SK-N-SH (cell line): ENCODE data around the gene KDM1A. TPM values are rescaled to one million over a fixed set of nuclear protein-coding genes. Genes with fewer than 3 reads are reported as not detected.
"Not testable (repeated sequence)": the region's sequence is repeated elsewhere in the genome, so short reads cannot be mapped to it uniquely, and the experiment has no call there.

Source experiments
- CTCF ChIA-PET: fragments of 300-600, 350-600 bp; formaldehyde crosslinking; extraction: SDS; loops from one replicate; lab custom pipeline; 2021; lab: Yijun Ruan, JAX
- POLR2A ChIA-PET: fragments of 350-600 bp; sonication (Branson Sonifier 250); formaldehyde crosslinking; extraction: SDS; loops from one replicate; lab custom pipeline; 2020; ENCODE audit warnings: antibody characterized with exemption, inconsistent platforms; lab: Yijun Ruan, JAX
- DNase-seq: peaks from one replicate; pipeline ENCODE4 v3.0.0; 2012
- H2AFZ ChIP-seq: fragments of 200-600 bp; sonication (generic); 2 replicates; pipeline ENCODE4 v1.8.1; 2016; ENCODE audit warnings: antibody characterized with exemption, mild to moderate bottlenecking, low read depth
- H3F3A ChIP-seq: fragments of 200-600 bp; sonication (generic); replicated peaks from 2 replicates; pipeline ENCODE3; 2016; ENCODE audit warnings: antibody characterized with exemption, mild to moderate bottlenecking; ENCODE audit not compliant: insufficient read depth
- H3K27ac ChIP-seq, 2 experiments: fragments of 200-500 bp in 1 of 2; fragments of 200-600 bp in 1 of 2; sonication (Bioruptor generic) in 1 of 2; sonication (generic), shearing (Covaris generic) in 1 of 2; 2 replicates each; pipeline versions ENCODE4 v1.5.1 to v1.6.1; 2014 to 2016; ENCODE audit warnings: low read depth in 2 of 2, inconsistent platforms in 1 of 2, low read length in 1 of 2, mild to moderate bottlenecking in 1 of 2, mixed read lengths in 1 of 2
- H3K27me3 ChIP-seq: fragments of 200-600 bp; sonication (generic), shearing (Covaris generic); 2 replicates; pipeline ENCODE4 v1.6.1; 2016; ENCODE audit warnings: mixed run types; ENCODE audit not compliant: insufficient read depth
- H3K36me3 ChIP-seq, 2 experiments: fragments of 200-500 bp in 1 of 2; fragments of 200-600 bp in 1 of 2; sonication (Bioruptor generic) in 1 of 2; sonication (generic) in 1 of 2; replicated peaks in 1 of 2; 2 replicates each; pipeline versions ENCODE3 to v1.5.1; 2014 to 2016; ENCODE audit warnings: low read length in 1 of 2, mild to moderate bottlenecking in 1 of 2; ENCODE audit not compliant: insufficient read depth in 2 of 2, control insufficient read depth in 1 of 2
- H3K4me1 ChIP-seq, 2 experiments: fragments of 200-500 bp in 1 of 2; fragments of 200-600 bp in 1 of 2; sonication (Bioruptor generic) in 1 of 2; sonication (generic), shearing (Covaris generic) in 1 of 2; 2 replicates each; pipeline versions ENCODE4 v1.5.1 to v1.6.1; 2014 to 2016; ENCODE audit warnings: low read depth in 1 of 2, low read length in 1 of 2, mixed run types in 1 of 2; ENCODE audit not compliant: insufficient read depth in 2 of 2, control insufficient read depth in 1 of 2
- H3K4me2 ChIP-seq: fragments of 200-600 bp; sonication (generic), shearing (Covaris generic); 2 replicates; pipeline ENCODE4 v1.6.1; 2017; ENCODE audit warnings: mixed run types
- H3K4me3 ChIP-seq, 2 experiments: fragments of 200-500 bp in 1 of 2; fragments of 200-600 bp in 1 of 2; sonication (Bioruptor generic) in 1 of 2; sonication (generic), shearing (Covaris generic) in 1 of 2; 2 replicates each; pipeline versions ENCODE4 v1.5.1 to v1.8.1; 2014 to 2016; ENCODE audit warnings: low read depth in 2 of 2, inconsistent platforms in 1 of 2, low read length in 1 of 2, mild to moderate bottlenecking in 1 of 2, mixed read lengths in 1 of 2, moderate library complexity in 1 of 2
- H3K79me2 ChIP-seq: fragments of 200-600 bp; sonication (generic); 2 replicates; pipeline ENCODE4 v1.8.1; 2017; ENCODE audit warnings: mild to moderate bottlenecking; ENCODE audit not compliant: insufficient read depth
- H3K9ac ChIP-seq: fragments of 200-600 bp; sonication (generic); 2 replicates; pipeline ENCODE4 v1.6.1; 2017; ENCODE audit warnings: mixed run types
- H3K9me2 ChIP-seq: fragments of 200-600 bp; sonication (generic); 2 replicates; pipeline ENCODE4 v1.6.1; 2017; ENCODE audit warnings: mixed run types
- H3K9me3 ChIP-seq: fragments of 200-600 bp; sonication (generic); 2 replicates; pipeline ENCODE4 v1.6.1; 2017; ENCODE audit warnings: mixed run types, mild to moderate bottlenecking, moderate library complexity
- H4K20me1 ChIP-seq: fragments of 200-600 bp; sonication (generic); 2 replicates; pipeline ENCODE4 v1.6.1; 2017; ENCODE audit warnings: mild to moderate bottlenecking, mixed run types; ENCODE audit not compliant: insufficient read depth
- CHD2 ChIP-seq: fragments of 150-350 bp; IDR thresholded peaks from 2 replicates; pipeline ENCODE4 v1.6.1; 2018; ENCODE audit warnings: low read length; ENCODE audit not compliant: partially characterized antibody
- EZH2phosphoT487 ChIP-seq: fragments of 200-600 bp; sonication (generic); IDR thresholded peaks from 2 replicates; pipeline ENCODE4 v1.6.1; 2017; ENCODE audit warnings: low read depth, mixed run types, mild to moderate bottlenecking, antibody characterized with exemption, moderate library complexity, borderline replicate concordance
- GABPA ChIP-seq: IDR thresholded peaks from 2 replicates; pipeline ENCODE4 v1.4.0; 2012; ENCODE audit warnings: low read depth, mild to moderate bottlenecking
- GATA2 ChIP-seq: sonication (generic); formaldehyde crosslinking; IDR thresholded peaks from 2 replicates; pipeline ENCODE4 v1.5.0; 2020; ENCODE audit warnings: mild to moderate bottlenecking, missing genetic modification reagents
- POLR2AphosphoS5 ChIP-seq: IDR thresholded peaks from 2 replicates; pipeline ENCODE4 v1.6.1; 2012; ENCODE audit warnings: low read depth, low read length
- SIN3A ChIP-seq: IDR thresholded peaks from 2 replicates; pipeline ENCODE4 v1.6.1; 2012; ENCODE audit warnings: low read depth, mild to moderate bottlenecking, low read length, moderate library complexity, borderline replicate concordance
- TAF1 ChIP-seq: IDR thresholded peaks from 2 replicates; pipeline ENCODE4 v1.6.1; 2012; ENCODE audit warnings: low read depth, mild to moderate bottlenecking, low read length, moderate library complexity, borderline replicate concordance
- TEAD4 ChIP-seq: IDR thresholded peaks from 2 replicates; pipeline ENCODE4 v1.4.0; 2012; ENCODE audit warnings: mild to moderate bottlenecking, borderline replicate concordance; ENCODE audit not compliant: insufficient read depth
- WGBS: methylation state at CpG from one replicate; pipeline ENCODE4 v1.1.6; 2017; ENCODE audit warnings: low lambda C conversion rate; 5-methylcytosine and 5-hydroxymethylcytosine counted together
- polyA plus RNA-seq, 3 experiments: library from polyadenylated mRNA; depleted of rRNA; stranded (reverse); fragments of >200 nt; gene quantifications; 2 replicates each; pipeline ENCODE4 v1.2.3, GENCODE V29; 2012
- TF ChIP-seq, protein P1 (sequence below): fragments of 200-600 bp; sonication (generic); IDR thresholded peaks from 2 replicates; pipeline ENCODE4 v1.6.1; 2017; ENCODE audit warnings: antibody characterized with exemption, mild to moderate bottlenecking, moderate library complexity
- TF ChIP-seq, protein P2 (sequence below): IDR thresholded peaks from 2 replicates; pipeline ENCODE4; 2012

The KDM1A gene
- polyA plus RNA-seq, 1 of the 3 experiments (the other 2 are of a cell fraction) = 71.0 TPM

DNA sequence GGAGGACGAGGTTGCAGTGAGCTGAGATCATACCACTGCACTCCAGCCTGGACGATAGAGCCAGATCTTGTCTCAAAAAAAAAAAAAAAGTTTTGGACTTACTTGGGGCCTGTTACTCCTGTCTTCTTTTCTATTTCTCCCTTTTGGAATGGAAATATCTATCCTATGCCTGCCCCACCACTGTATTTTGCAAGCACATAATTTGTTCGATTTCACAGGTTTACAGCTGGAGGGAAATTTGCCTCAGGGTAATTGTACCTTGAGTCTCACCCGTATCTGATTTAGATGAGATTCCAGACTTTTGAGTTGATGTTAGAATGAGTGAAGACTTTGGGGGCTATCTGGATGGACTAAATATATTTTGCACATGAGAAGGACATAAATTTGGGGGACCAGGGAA, 12.2 kb upstream of the KDM1A start:
- H3K9ac ChIP-seq = no peak overlapping the region
- H3K4me2 ChIP-seq = no peak overlapping the region
- DNase-seq = no peak
- no peak overlapping the region for H2AFZ ChIP-seq
- H3K4me1 ChIP-seq = no peaks in the 10 kb centered on the region
- H3K4me3 ChIP-seq = no peak overlapping the region
- H4K20me1 ChIP-seq = no peaks in the 10 kb centered on the region
- H3K27ac ChIP-seq = no peak overlapping the region
- CTCF ChIA-PET = no interaction called here
- POLR2A ChIA-PET = no interaction called here
- no peaks in the 10 kb centered on the region for H3K36me3 ChIP-seq
- 72% methylated on average over 4 of the region's 4 CpGs for WGBS
- no peaks in the 10 kb centered on the region; the same call in 1 of the 2 replicates for H3K27me3 ChIP-seq
- TF ChIP-seq, protein P1, sequence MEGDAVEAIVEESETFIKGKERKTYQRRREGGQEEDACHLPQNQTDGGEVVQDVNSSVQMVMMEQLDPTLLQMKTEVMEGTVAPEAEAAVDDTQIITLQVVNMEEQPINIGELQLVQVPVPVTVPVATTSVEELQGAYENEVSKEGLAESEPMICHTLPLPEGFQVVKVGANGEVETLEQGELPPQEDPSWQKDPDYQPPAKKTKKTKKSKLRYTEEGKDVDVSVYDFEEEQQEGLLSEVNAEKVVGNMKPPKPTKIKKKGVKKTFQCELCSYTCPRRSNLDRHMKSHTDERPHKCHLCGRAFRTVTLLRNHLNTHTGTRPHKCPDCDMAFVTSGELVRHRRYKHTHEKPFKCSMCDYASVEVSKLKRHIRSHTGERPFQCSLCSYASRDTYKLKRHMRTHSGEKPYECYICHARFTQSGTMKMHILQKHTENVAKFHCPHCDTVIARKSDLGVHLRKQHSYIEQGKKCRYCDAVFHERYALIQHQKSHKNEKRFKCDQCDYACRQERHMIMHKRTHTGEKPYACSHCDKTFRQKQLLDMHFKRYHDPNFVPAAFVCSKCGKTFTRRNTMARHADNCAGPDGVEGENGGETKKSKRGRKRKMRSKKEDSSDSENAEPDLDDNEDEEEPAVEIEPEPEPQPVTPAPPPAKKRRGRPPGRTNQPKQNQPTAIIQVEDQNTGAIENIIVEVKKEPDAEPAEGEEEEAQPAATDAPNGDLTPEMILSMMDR = no peak
- TF ChIP-seq, protein P2, sequence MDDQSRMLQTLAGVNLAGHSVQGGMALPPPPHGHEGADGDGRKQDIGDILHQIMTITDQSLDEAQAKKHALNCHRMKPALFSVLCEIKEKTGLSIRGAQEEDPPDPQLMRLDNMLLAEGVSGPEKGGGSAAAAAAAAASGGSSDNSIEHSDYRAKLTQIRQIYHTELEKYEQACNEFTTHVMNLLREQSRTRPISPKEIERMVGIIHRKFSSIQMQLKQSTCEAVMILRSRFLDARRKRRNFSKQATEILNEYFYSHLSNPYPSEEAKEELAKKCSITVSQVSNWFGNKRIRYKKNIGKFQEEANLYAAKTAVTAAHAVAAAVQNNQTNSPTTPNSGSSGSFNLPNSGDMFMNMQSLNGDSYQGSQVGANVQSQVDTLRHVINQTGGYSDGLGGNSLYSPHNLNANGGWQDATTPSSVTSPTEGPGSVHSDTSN = no peak
- TF ChIP-seq TAF1 = no peak
- TF ChIP-seq TEAD4 = no peak
- no peak for TF ChIP-seq GATA2 (CRISPR knock-in tag)
- TF ChIP-seq CHD2 = no peak
- no peak for TF ChIP-seq GABPA
- no peak for TF ChIP-seq SIN3A
- H3K9me3 ChIP-seq = no peaks in the 10 kb centered on the region
- no peaks in the 10 kb centered on the region for H3K79me2 ChIP-seq
- no peaks in the 10 kb centered on the region for H3F3A ChIP-seq
- no peaks in the 10 kb centered on the region for H3K9me2 ChIP-seq

DNA sequence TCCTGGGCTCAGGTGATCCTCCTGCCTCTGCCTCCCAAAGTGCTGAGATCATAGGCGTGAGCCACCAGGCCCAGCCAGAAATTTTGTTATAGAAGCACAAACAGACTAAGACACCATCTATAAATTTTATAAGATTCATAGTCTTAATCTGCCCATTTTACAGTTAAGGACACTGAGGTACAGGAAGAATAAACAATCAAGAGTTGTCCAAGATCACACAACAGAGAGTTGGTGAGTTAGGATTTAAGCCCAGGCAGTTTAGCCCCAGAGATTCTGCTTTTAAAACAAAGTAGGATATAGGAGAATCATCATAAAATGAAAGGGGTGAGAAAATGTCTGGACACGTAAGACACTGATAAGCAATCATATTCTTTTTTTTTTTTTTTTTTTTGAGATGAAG, 10.4 kb upstream of the KDM1A start:
- no peaks in the 10 kb centered on the region for H3F3A ChIP-seq
- H3K9ac ChIP-seq = no peak overlapping the region
- no peaks in the 10 kb centered on the region for H3K36me3 ChIP-seq
- ChIA-PET POLR2A (no interaction called here), CTCF (interaction anchor here (1.2 to 1.5 kb wide), 2 partner anchors 32 to 44 kb away, joined by 3 to 4 read pairs; no protein-coding TSS in a partner anchor)
- no peaks in the 10 kb centered on the region for H3K79me2 ChIP-seq
- H3K27me3 ChIP-seq = no peaks in the 10 kb centered on the region
- H3K27ac ChIP-seq = no peak overlapping the region
- no peaks in the 10 kb centered on the region for H3K4me1 ChIP-seq
- H3K9me2 ChIP-seq = no peaks in the 10 kb centered on the region
- no peaks in the 10 kb centered on the region for H4K20me1 ChIP-seq
- no peak for TF ChIP-seq CHD2
- no peak for TF ChIP-seq POLR2AphosphoS5
- no peak for TF ChIP-seq EZH2phosphoT487
- TF ChIP-seq TAF1 = no peak
- H2AFZ ChIP-seq = no peak overlapping the region
- WGBS = 93% methylated on average over 2 of the region's 2 CpGs
- H3K4me3 ChIP-seq = no peak overlapping the region
- H3K4me2 ChIP-seq = no peak overlapping the region
- DNase-seq = no peak
- H3K9me3 ChIP-seq = no peaks in the 10 kb centered on the region

DNA sequence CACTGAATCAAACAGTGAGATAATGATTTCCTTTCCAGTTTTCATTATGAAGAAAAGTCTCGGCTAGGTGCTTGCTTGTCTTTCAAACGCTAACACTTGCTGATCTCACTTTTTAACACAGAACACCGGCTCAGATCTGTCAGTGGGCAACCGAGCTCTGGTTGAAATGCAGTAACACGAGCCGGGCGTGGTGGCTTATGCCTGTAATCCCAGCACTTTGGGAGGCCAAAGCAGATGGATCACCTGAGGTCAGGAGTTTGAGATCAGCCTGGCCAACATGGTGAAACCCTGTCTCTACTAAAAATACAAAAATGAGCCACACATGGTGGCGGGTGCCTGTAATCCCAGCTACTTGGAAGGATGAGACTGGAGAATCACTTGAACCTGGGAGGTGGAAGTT, 9.2 kb upstream of the KDM1A start:
- not testable (repeated sequence) for H3K36me3 ChIP-seq, H3K4me1 ChIP-seq, H3K79me2 ChIP-seq, H3K9me3 ChIP-seq, H2AFZ ChIP-seq, H3K4me3 ChIP-seq, H3K9ac ChIP-seq, DNase-seq, H3K27ac ChIP-seq, H3K9me2 ChIP-seq, H3F3A ChIP-seq, H3K4me2 ChIP-seq, H3K27me3 ChIP-seq, H4K20me1 ChIP-seq
- 97% methylated on average over 8 of the region's 8 CpGs for WGBS
- ChIA-PET POLR2A (interaction anchor here (1.6 kb wide), 1 partner anchor 9 kb away, joined by 3 read pairs; the partner anchor contains the start of gene KDM1A), CTCF (interaction anchor here (0.8 to 1.5 kb wide), 3 partner anchors 15 to 45 kb away, joined by 3 to 4 read pairs (median 3); no protein-coding TSS in a partner anchor)
